HG03432 (cell line): Measurements from ENCODE around the gene EDN2.

Experiments used
- ATAC-seq: cut with Tn5 transposase; IDR thresholded peaks from one replicate; pipeline ENCODE4 v1.9.1; 2021; ENCODE audit warnings: mild to moderate bottlenecking, moderate library complexity; ENCODE audit not compliant: unreplicated experiment

EDN2 gene

GRCh38 chr1:41486053-41486370 is 1.5 kb upstream of the EDN2 start:
- ATAC-seq = no peak

- ATAC-seq = no peak
Observed at GRCh38 chr1:41485605-41486004, 1.1 kb upstream of the EDN2 start.

- ATAC-seq = no peak
Observed at GRCh38 chr1:41483960-41484401, 502 bp downstream of the EDN2 start.

- no peak for ATAC-seq
Observed at GRCh38 chr1:41483001-41483850, 1.3 kb downstream of the EDN2 start.

- no peak for ATAC-seq
Observed at GRCh38 chr1:41482001-41482765, 2.3 kb downstream of the EDN2 start.

- no peak for ATAC-seq
Observed at GRCh38 chr1:41481109-41481775, 3.2 kb downstream of the EDN2 start.

- ATAC-seq = no peak
Observed at GRCh38 chr1:41480204-41481108, 4.0 kb downstream of the EDN2 start.

GRCh38 chr1:41479808-41480160 is 4.7 kb downstream of the EDN2 start:
- no peak for ATAC-seq

- no peak for ATAC-seq
Observed at GRCh38 chr1:41479000-41479807, 5.3 kb downstream of the EDN2 start.

GRCh38 chr1:41478118-41478748 is 6.2 kb downstream of the EDN2 start:
- ATAC-seq = no peak

- no peak for ATAC-seq
Observed at GRCh38 chr1:41476807-41477361, 7.6 kb downstream of the EDN2 start.

GRCh38 chr1:41475859-41476567 is 8.5 kb downstream of the EDN2 start:
- no peak for ATAC-seq

- ATAC-seq = no peak
Observed at GRCh38 chr1:41475346-41475745, 9.1 kb downstream of the EDN2 start.

- no peak for ATAC-seq
Observed at GRCh38 chr1:41474490-41475271, 9.8 kb downstream of the EDN2 start.

- no peak for ATAC-seq
Observed at GRCh38 chr1:41473738-41474362, 10.6 kb downstream of the EDN2 start.

GRCh38 chr1:41471658-41472057 is 12.8 kb downstream of the EDN2 start:
- ATAC-seq = no peak

GRCh38 chr1:41469706-41470105 is 14.8 kb downstream of the EDN2 start:
- no peak for ATAC-seq
